Breast epithelium (tissue), 3 donors: ENCODE results near the gene CPOX.

Source experiments
- POLR2A ChIP-seq: fragments of 450-650 bp; IDR thresholded peaks from one replicate; pipeline ENCODE4 v1.6.1; 2016; ENCODE audit warnings: antibody characterized with exemption, mild to moderate bottlenecking, moderate library complexity
- POLR2AphosphoS5 ChIP-seq, 3 donors: sonication (generic); formaldehyde crosslinking; IDR thresholded peaks; one replicate each; pipeline ENCODE4 v1.6.1; 2017; ENCODE audit warnings: antibody characterized with exemption in 3 of 3

GRCh38 chr3:98541695-98542094 lies 51.7 kb downstream of the CPOX start:
- TF ChIP-seq POLR2A (no peak), POLR2AphosphoS5 (IDR thresholded peaks at IDR 0.05) (no peak)
